SJSA1 (cell line): Measurements from ENCODE around the gene KLHL28. TPM values are rescaled to one million over a fixed set of nuclear protein-coding genes. Genes with fewer than 3 reads are reported as not detected.
A peak's percentile ranks its signal among the peaks of the same experiment; 100 is the strongest.
"Not testable (repeated sequence)": the region's sequence is repeated elsewhere in the genome, so short reads cannot be mapped to it uniquely, and the experiment has no call there.

Source experiments
- DNase-seq, 2 experiments: peaks; one replicate each; pipeline ENCODE4 v3.0.0-alpha.2; 2015 to 2020; ENCODE audit warnings: low spot score in 2 of 2, low read depth in 1 of 2
- H3K27ac ChIP-seq: fragments of 250-450 bp; sonication (Bioruptor Pico); 2 replicates; pipeline ENCODE4 v1.5.1; 2020; ENCODE audit warnings: mild to moderate bottlenecking, moderate library complexity
- H3K27me3 ChIP-seq: fragments of 250-450 bp; sonication (Bioruptor Pico); replicated peaks from 2 replicates; pipeline ENCODE4 v1.5.1; 2020; ENCODE audit warnings: mild to moderate bottlenecking, moderate library complexity
- H3K36me3 ChIP-seq: fragments of 250-450 bp; sonication (Bioruptor Pico); 2 replicates; pipeline ENCODE4 v1.5.1; 2020; ENCODE audit warnings: mild to moderate bottlenecking
- H3K4me1 ChIP-seq: fragments of 250-450 bp; sonication (Bioruptor Pico); replicated peaks from 2 replicates; pipeline ENCODE4 v1.6.1; 2021; ENCODE audit warnings: mild to moderate bottlenecking
- H3K4me3 ChIP-seq: fragments of 250-450 bp; sonication (Bioruptor Pico); 2 replicates; pipeline ENCODE4 v1.5.1; 2020; ENCODE audit warnings: mild to moderate bottlenecking
- H3K9me3 ChIP-seq: fragments of 250-450 bp; sonication (Bioruptor Pico); replicated peaks from 2 replicates; pipeline ENCODE4 v1.5.1; 2020; ENCODE audit warnings: mild to moderate bottlenecking
- total RNA-seq: library from RNA; depleted of rRNA; stranded (reverse); fragments of >200 nt; shearing (Covaris generic); gene quantifications from 2 replicates; pipeline ENCODE4 v1.2.3, GENCODE V29; 2014

KLHL28 gene
- total RNA-seq, 1 experiment from 2014 or later, result 5.0 TPM

DNA sequence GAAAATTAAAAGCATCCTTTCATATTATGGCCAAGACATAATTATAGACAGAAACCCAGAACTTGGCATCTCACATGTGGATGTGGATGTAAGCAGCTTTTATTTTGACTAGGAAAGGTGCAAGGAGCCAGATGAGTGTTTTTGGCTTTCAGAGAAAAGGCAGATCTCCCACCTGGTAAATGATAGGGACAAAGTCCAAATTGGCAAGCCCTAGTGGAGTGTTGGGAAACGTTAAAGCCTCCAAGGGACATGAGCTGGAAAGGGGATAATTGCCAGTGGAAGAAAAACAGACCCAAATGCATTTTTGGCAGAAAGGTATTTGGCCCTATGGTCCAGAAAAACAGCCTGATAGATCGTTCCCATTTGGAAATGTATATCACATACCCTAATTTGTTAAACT is 60.1 kb downstream of the KLHL28 start:
- no peak overlapping the region for H3K27ac ChIP-seq
- peaks cover 9% of the 10 kb centered on the region for H3K36me3 ChIP-seq
- H3K27me3 ChIP-seq, result no peaks in the 10 kb centered on the region
- 0 out of 2 replicates have a peak, but pooled peaks cover 8% of the 10 kb centered on the region for H3K4me1 ChIP-seq
- H3K4me3 ChIP-seq, result no peak overlapping the region
- H3K9me3 ChIP-seq, result no peaks in the 10 kb centered on the region
- DNase-seq, result no peak

- Histone ChIP-seq H3K4me3 (peak overlapping the region; percentile 74; the same call in 1 of the 2 replicates), H3K27me3 (no peaks in the 10 kb centered on the region), H3K4me1 (peaks cover 16% of the 10 kb centered on the region; the same call in 1 of the 2 replicates), H3K36me3 (peaks cover 6% of the 10 kb centered on the region), H3K27ac (no peak overlapping the region), H3K9me3 (no peaks in the 10 kb centered on the region)
- DNase-seq, result no peak
Observed at GRCh38 chr14:44898551-44898950, 63.2 kb downstream of the KLHL28 start.

DNA sequence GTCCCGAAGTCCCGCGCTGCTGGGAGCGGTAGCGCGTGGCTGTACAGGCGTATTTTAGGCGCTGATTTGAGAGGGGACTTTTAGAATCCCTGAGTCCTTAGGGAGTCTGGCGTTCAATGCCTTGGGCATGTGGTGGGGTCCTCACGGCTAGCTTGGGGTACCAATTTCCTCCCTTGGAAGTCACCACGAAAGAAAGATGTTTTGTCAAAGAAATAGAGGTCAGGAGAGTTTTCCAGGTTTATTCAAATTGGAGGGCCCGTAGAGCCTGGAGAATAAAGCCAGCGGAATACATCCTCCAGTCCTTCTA is 63.9 kb downstream of the KLHL28 start:
- H3K27ac ChIP-seq, result peak overlapping the region; percentile 86
- peak overlapping the region; percentile 74 for H3K4me3 ChIP-seq
- DNase-seq, result no peak
- peaks cover 6% of the 10 kb centered on the region for H3K36me3 ChIP-seq
- no peaks in the 10 kb centered on the region for H3K27me3 ChIP-seq
- peaks cover 16% of the 10 kb centered on the region; the same call in 1 of the 2 replicates for H3K4me1 ChIP-seq
- no peaks in the 10 kb centered on the region for H3K9me3 ChIP-seq

- Histone ChIP-seq H3K27me3 (no peaks in the 10 kb centered on the region), H3K27ac (peak overlapping the region; percentile 86), H3K9me3 (no peaks in the 10 kb centered on the region), H3K4me3 (peak overlapping the region; percentile 74), H3K4me1 (peaks cover 16% of the 10 kb centered on the region; the same call in 1 of the 2 replicates), H3K36me3 (peaks cover 6% of the 10 kb centered on the region)
- peak; percentile 84 to 96 for DNase-seq
Observed at GRCh38 chr14:44897041-44897844, 64.5 kb downstream of the KLHL28 start.

GRCh38 chr14:44896275-44897040 is 65.3 kb downstream of the KLHL28 start:
- DNase-seq, result no peak
- H3K27me3 ChIP-seq, result no peaks in the 10 kb centered on the region
- peaks cover 16% of the 10 kb centered on the region; the same call in 1 of the 2 replicates for H3K4me1 ChIP-seq
- H3K36me3 ChIP-seq, result peaks cover 6% of the 10 kb centered on the region
- H3K9me3 ChIP-seq, result no peaks in the 10 kb centered on the region
- peak overlapping the region; percentile 17; the same call in 1 of the 2 replicates for H3K27ac ChIP-seq
- peak overlapping the region; percentile 74 for H3K4me3 ChIP-seq

DNA sequence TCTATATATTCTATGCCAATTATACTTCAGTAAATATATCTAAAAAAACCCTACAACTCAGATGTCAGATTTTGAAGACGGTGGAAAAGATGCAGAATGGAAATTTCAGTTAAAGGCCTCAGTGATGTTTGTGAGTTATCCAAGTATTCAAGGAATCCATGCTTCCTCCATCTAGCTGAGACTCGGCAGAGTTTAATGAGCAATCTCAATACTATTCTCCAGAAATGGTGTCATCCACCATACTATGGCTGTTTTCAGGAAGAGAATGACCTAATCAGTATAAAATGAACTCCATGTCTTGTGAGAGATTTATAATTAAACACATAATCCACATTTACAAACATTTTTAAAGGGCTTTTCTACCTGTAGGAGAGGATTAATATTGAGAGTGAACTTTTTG is 66.0 kb downstream of the KLHL28 start:
- Histone ChIP-seq H3K4me3 (no peak overlapping the region), H3K27me3 (no peaks in the 10 kb centered on the region), H3K27ac (no peak overlapping the region), H3K36me3 (peaks cover 6% of the 10 kb centered on the region), H3K4me1 (peaks cover 16% of the 10 kb centered on the region; the same call in 1 of the 2 replicates), H3K9me3 (no peaks in the 10 kb centered on the region)
- DNase-seq, result peak in 1 of 2 experiments; percentile 9

GRCh38 chr14:44893535-44893934 is 68.2 kb downstream of the KLHL28 start:
- no peaks in the 10 kb centered on the region for H3K9me3 ChIP-seq
- H3K4me3 ChIP-seq, result no peak overlapping the region
- H3K27me3 ChIP-seq, result no peaks in the 10 kb centered on the region
- DNase-seq, result no peak
- H3K4me1 ChIP-seq, result peaks cover 14% of the 10 kb centered on the region; the same call in 1 of the 2 replicates
- H3K36me3 ChIP-seq, result peaks cover 6% of the 10 kb centered on the region
- H3K27ac ChIP-seq, result no peak overlapping the region

GRCh38 chr14:44891726-44892372 is 69.9 kb downstream of the KLHL28 start:
- not testable (repeated sequence) for DNase-seq, H3K4me3 ChIP-seq, H3K9me3 ChIP-seq, H3K27me3 ChIP-seq, H3K36me3 ChIP-seq, H3K4me1 ChIP-seq, H3K27ac ChIP-seq

DNA sequence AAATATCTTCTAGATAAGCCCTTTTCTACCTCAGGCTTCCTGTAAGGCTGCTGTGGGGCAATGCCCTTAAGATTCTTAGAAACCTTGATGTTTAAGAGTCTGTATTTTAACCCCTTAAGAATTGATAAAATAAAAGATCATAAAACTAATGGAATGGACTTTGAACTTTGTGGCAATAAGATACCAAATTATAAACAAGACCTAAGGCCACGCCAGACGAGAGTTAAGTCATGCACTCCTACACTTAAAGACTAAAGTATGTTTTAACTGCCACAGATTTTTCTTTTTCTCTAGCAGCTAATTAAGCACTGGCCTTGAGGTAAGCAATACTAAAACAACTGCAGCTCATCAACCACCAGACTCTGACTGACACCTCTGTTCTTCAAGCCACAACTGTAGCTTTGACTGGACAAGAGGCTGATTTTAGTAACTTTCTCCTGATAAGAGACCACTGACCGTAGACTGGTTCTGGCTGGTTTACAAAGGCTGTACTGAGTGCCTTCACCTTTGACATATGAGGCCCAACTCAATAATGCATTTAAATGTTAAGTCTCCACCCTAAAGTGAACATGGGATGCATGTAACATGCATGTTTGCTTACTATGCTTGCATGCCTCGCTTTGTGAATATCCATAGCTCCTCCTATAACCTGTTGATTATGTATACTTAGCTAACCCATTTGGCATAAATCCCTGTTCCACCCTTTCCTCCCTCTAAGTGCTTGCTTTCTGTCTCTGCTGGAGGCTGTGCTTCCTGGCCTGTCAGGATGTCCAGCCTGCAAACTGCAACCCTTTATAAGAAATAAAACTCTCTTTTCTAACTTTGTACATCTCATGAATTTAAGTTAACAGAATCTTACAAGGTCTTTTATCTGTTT is 71.9 kb downstream of the KLHL28 start:
- no peak for DNase-seq
- Histone ChIP-seq H3K9me3 (no peaks in the 10 kb centered on the region), H3K27ac (no peak overlapping the region), H3K4me1 (no peaks in the 10 kb centered on the region), H3K4me3 (no peak overlapping the region), H3K36me3 (no peaks in the 10 kb centered on the region), H3K27me3 (no peaks in the 10 kb centered on the region)

- no peak overlapping the region for H3K27ac ChIP-seq
- no peak overlapping the region for H3K4me3 ChIP-seq
- no peaks in the 10 kb centered on the region for H3K27me3 ChIP-seq
- H3K36me3 ChIP-seq, result no peaks in the 10 kb centered on the region
- no peaks in the 10 kb centered on the region for H3K9me3 ChIP-seq
- no peaks in the 10 kb centered on the region for H3K4me1 ChIP-seq
- DNase-seq, result no peak
Observed at GRCh38 chr14:44887596-44887955, 74.2 kb downstream of the KLHL28 start.

- no peaks in the 10 kb centered on the region for H3K4me1 ChIP-seq
- H3K36me3 ChIP-seq, result no peaks in the 10 kb centered on the region
- DNase-seq, result no peak
- 0 out of 2 replicates have a peak, but pooled peaks cover 3% of the 10 kb centered on the region for H3K9me3 ChIP-seq
- H3K27me3 ChIP-seq, result no peaks in the 10 kb centered on the region
- H3K27ac ChIP-seq, result no peak overlapping the region
- H3K4me3 ChIP-seq, result no peak overlapping the region
Observed at GRCh38 chr14:44886860-44887595, 74.7 kb downstream of the KLHL28 start.

- DNase-seq, result no peak
- Histone ChIP-seq H3K9me3 (0 out of 2 replicates have a peak, but pooled peaks cover 3% of the 10 kb centered on the region), H3K4me3 (no peak overlapping the region), H3K27ac (no peak overlapping the region), H3K36me3 (no peaks in the 10 kb centered on the region), H3K4me1 (no peaks in the 10 kb centered on the region), H3K27me3 (no peaks in the 10 kb centered on the region)
Observed at GRCh38 chr14:44880791-44881190, 81.0 kb downstream of the KLHL28 start.
